H9 (cell line): ENCODE results near the gene SWT1. TPM values are rescaled to one million over a fixed set of nuclear protein-coding genes. Genes with fewer than 3 reads are reported as not detected.
A peak's percentile ranks its signal among the peaks of the same experiment; 100 is the strongest.

Experiments
- DNase-seq: peaks from one replicate; pipeline ENCODE4 v3.0.0-alpha.2; 2017
- H2AFZ ChIP-seq: one replicate; pipeline ENCODE4 v1.6.1; 2013; ENCODE audit warnings: mild to moderate bottlenecking, low read length, control low read depth, moderate library complexity
- H2AK5ac ChIP-seq: 2 replicates; pipeline ENCODE4 v1.6.1; 2013; ENCODE audit warnings: low read length, control low read depth, mixed read lengths; ENCODE audit not compliant: insufficient read length
- H2BK120ac ChIP-seq: one replicate; pipeline ENCODE4 v1.6.1; 2013; ENCODE audit warnings: low read depth, mild to moderate bottlenecking, low read length, control low read depth, inconsistent platforms; ENCODE audit not compliant: poor library complexity, severe bottlenecking
- H2BK12ac ChIP-seq: 2 replicates; pipeline ENCODE4 v1.6.1; 2013; ENCODE audit warnings: low read length, control low read depth, mixed read lengths, low read depth; ENCODE audit not compliant: insufficient read length
- H2BK15ac ChIP-seq: 2 replicates; pipeline ENCODE4 v1.6.1; 2013; ENCODE audit warnings: low read depth, low read length, control low read depth
- H2BK20ac ChIP-seq: one replicate; pipeline ENCODE4 v1.6.1; 2013; ENCODE audit warnings: low read depth, mild to moderate bottlenecking, low read length, control low read depth, inconsistent platforms; ENCODE audit not compliant: poor library complexity, severe bottlenecking
- H2BK5ac ChIP-seq: 2 replicates; pipeline ENCODE4 v1.6.1; 2013; ENCODE audit warnings: low read length, control low read depth, mixed read lengths; ENCODE audit not compliant: insufficient read length
- H3K14ac ChIP-seq: 2 replicates; pipeline ENCODE4 v1.6.1; 2013; ENCODE audit warnings: low read length, control low read depth; ENCODE audit not compliant: insufficient read depth
- H3K18ac ChIP-seq: 2 replicates; pipeline ENCODE4 v1.6.1; 2013; ENCODE audit warnings: low read depth, mild to moderate bottlenecking, mixed read lengths, low read length, control low read depth; ENCODE audit not compliant: insufficient read length
- H3K23ac ChIP-seq: 2 replicates; pipeline ENCODE4 v1.6.1; 2013; ENCODE audit warnings: low read length, control low read depth, mixed read lengths, low read depth; ENCODE audit not compliant: insufficient read length
- H3K23me2 ChIP-seq: 2 replicates; pipeline ENCODE4 v1.6.1; 2013; ENCODE audit warnings: low read depth, mild to moderate bottlenecking, mixed read lengths, low read length, control low read depth; ENCODE audit not compliant: insufficient read length, poor library complexity, severe bottlenecking
- H3K27ac ChIP-seq: 2 replicates; pipeline ENCODE4 v1.5.1; 2013; ENCODE audit warnings: low read length, control low read depth, mixed read lengths, low read depth; ENCODE audit not compliant: insufficient read length
- H3K27me3 ChIP-seq: 2 replicates; pipeline ENCODE4 v1.6.1; 2013; ENCODE audit warnings: low read length, control low read depth, inconsistent platforms; ENCODE audit not compliant: insufficient read depth
- H3K4ac ChIP-seq: 2 replicates; pipeline ENCODE4 v1.6.1; 2013; ENCODE audit warnings: low read depth, mild to moderate bottlenecking, control low read depth, inconsistent platforms, low read length, moderate library complexity
- H3K4me1 ChIP-seq: 2 replicates; pipeline ENCODE4 v1.6.1; 2013; ENCODE audit warnings: low read length, control low read depth, inconsistent platforms; ENCODE audit not compliant: insufficient read depth
- H3K4me2 ChIP-seq: 2 replicates; pipeline ENCODE4 v1.6.1; 2013; ENCODE audit warnings: low read length, control low read depth, mixed read lengths; ENCODE audit not compliant: insufficient read length, insufficient read depth
- H3K56ac ChIP-seq: 2 replicates; pipeline ENCODE4 v1.6.1; 2013; ENCODE audit warnings: low read depth, mild to moderate bottlenecking, mixed read lengths, low read length, control low read depth; ENCODE audit not compliant: insufficient read length
- H3K79me1 ChIP-seq: 2 replicates; pipeline ENCODE4 v1.6.1; 2013; ENCODE audit warnings: low read depth, mild to moderate bottlenecking, moderate library complexity, low read length, control low read depth, inconsistent platforms; ENCODE audit not compliant: insufficient read depth, poor library complexity, severe bottlenecking
- H3K79me2 ChIP-seq: 2 replicates; pipeline ENCODE4 v1.6.1; 2013; ENCODE audit warnings: low read length, control low read depth, inconsistent platforms; ENCODE audit not compliant: insufficient read depth
- H3K9ac ChIP-seq: 2 replicates; pipeline ENCODE4 v1.6.1; 2013; ENCODE audit warnings: low read length, control low read depth, mixed read lengths; ENCODE audit not compliant: insufficient read length; ENCODE audit errors: extremely low read depth
- H3K9me3 ChIP-seq: one replicate; pipeline ENCODE4 v1.6.1; 2013; ENCODE audit warnings: low read depth, low read length, inconsistent platforms; ENCODE audit not compliant: control insufficient read depth
- H3T11ph ChIP-seq: one replicate; pipeline ENCODE4 v1.6.1; 2013; ENCODE audit warnings: mild to moderate bottlenecking, low read length, control low read depth, inconsistent platforms
- H4K20me1 ChIP-seq: one replicate; pipeline ENCODE4 v1.6.1; 2013; ENCODE audit not compliant: control insufficient read depth, insufficient read length, insufficient read depth
- H4K5ac ChIP-seq: 2 replicates; pipeline ENCODE4 v1.6.1; 2013; ENCODE audit warnings: low read depth, mild to moderate bottlenecking, mixed read lengths, low read length, control low read depth; ENCODE audit not compliant: insufficient read length
- H4K8ac ChIP-seq: replicated peaks from 2 replicates; pipeline ENCODE4 v1.6.1; 2013; ENCODE audit warnings: low read length, control low read depth, mixed read lengths, low read depth; ENCODE audit not compliant: insufficient read length
- H4K91ac ChIP-seq: 2 replicates; pipeline ENCODE4 v1.6.1; 2013; ENCODE audit warnings: low read depth, mild to moderate bottlenecking, moderate library complexity, mixed read lengths, low read length, control low read depth; ENCODE audit not compliant: insufficient read length
- H3K27ac Mint-ChIP-seq, 3 experiments: 2 replicates in 2 of 3; 3 replicates in 1 of 3; pipeline ENCODE4 v1.8.0; 2020 to 2021; ENCODE audit warnings: mixed read lengths in 3 of 3, mild to moderate bottlenecking in 1 of 3, moderate library complexity in 1 of 3
- H3K27me3 Mint-ChIP-seq: 2 replicates; pipeline ENCODE4 v1.8.0; 2021; ENCODE audit warnings: low read depth, mild to moderate bottlenecking, moderate library complexity, mixed read lengths
- H3K36me3 Mint-ChIP-seq, 3 experiments: 2 replicates in 2 of 3; 3 replicates in 1 of 3; pipeline ENCODE4 v1.8.0; 2020 to 2021; ENCODE audit warnings: low read depth in 3 of 3, mixed read lengths in 3 of 3; ENCODE audit not compliant: insufficient read depth in 1 of 3
- H3K4me1 Mint-ChIP-seq, 2 experiments: 2 replicates each; pipeline ENCODE4 v1.8.0; 2020; ENCODE audit warnings: mixed read lengths in 2 of 2
- H3K4me3 Mint-ChIP-seq, 2 experiments: 2 replicates in 1 of 2; 3 replicates in 1 of 2; pipeline ENCODE4 v1.8.0; 2020 to 2021; ENCODE audit warnings: mild to moderate bottlenecking in 2 of 2, mixed read lengths in 2 of 2, moderate library complexity in 1 of 2
- H3K9me3 Mint-ChIP-seq, 2 experiments: 2 replicates in 1 of 2; 3 replicates in 1 of 2; pipeline ENCODE4 v1.8.0; 2020; ENCODE audit warnings: mild to moderate bottlenecking in 2 of 2, mixed read lengths in 2 of 2, moderate library complexity in 1 of 2
- WGBS: extraction: QIAGEN DNeasy Blood & Tissue Kit; methylation state at CpG from one replicate; pipeline ENCODE4 v1.1.7; 2013; ENCODE audit warnings: missing lambda C conversion rate, low lambda C conversion rate, mixed read lengths; ENCODE audit not compliant: insufficient read length; ENCODE audit errors: extremely low coverage; 5-methylcytosine and 5-hydroxymethylcytosine counted together
- long read RNA-seq: library from polyadenylated mRNA; unstranded; transcript quantifications from one replicate; pipeline ENCODE4 v2.0.0, GENCODE V29; 2020
- total RNA-seq: library from RNA; stranded (reverse); gene quantifications from 2 replicates; pipeline ENCODE4 v1.2.1, GENCODE V29; 2021
- TF ChIP-seq, protein P1 (sequence below): fragments of 200-600 bp; sonication (generic); conservative IDR thresholded peaks from 3 replicates; pipeline ENCODE4 v1.8.0; 2021; ENCODE audit warnings: antibody characterized with exemption, mild to moderate bottlenecking

The SWT1 gene, protein sequence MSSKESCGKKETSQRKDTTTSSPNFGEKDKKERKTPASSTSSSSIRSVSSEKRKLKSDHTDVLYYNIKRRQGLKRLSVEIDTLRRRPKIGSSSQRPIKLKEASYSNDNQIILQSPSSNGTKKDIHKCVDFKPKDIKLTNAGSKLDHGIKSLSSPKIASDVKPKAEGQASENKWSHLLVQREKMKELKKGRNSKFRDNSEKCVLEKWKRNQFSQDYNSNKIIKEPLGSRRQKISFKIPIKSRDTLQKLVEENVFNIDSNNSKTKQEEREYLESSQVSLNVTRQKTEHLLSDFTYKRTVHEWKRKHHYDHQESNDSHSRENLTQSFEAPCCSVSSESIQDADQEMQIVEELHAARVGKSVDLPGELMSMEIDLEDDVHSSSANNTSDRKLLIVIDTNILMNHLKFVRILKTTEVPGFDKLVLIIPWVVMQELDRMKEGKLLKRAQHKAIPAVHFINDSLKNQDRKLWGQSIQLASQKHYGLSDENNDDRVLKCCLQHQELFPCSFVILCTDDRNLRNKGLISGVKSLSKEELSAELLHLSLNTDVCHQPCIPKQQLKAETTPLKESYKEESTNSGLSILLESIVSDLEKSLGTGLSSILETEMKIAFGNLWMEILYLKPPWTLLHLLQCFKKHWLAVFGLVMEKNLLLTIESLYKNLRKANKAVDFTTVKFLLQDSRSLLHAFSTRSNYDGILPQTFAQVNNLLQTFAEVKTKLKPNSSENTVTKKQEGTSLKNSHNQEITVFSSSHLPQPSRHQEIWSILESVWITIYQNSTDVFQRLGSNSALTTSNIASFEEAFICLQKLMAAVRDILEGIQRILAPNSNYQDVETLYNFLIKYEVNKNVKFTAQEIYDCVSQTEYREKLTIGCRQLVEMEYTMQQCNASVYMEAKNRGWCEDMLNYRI
- 5.2 and 5.8 TPM in 2 replicates for total RNA-seq
- long read RNA-seq, transcript SWT1-201 (19 exons, 3,830 nt): major isoform, 6 of 22 reads
- long read RNA-seq, partial matches to known transcripts: 4 of 22 reads
- long read RNA-seq, other reads (novel, unspliced or antisense): 12 of 22 reads

DNA sequence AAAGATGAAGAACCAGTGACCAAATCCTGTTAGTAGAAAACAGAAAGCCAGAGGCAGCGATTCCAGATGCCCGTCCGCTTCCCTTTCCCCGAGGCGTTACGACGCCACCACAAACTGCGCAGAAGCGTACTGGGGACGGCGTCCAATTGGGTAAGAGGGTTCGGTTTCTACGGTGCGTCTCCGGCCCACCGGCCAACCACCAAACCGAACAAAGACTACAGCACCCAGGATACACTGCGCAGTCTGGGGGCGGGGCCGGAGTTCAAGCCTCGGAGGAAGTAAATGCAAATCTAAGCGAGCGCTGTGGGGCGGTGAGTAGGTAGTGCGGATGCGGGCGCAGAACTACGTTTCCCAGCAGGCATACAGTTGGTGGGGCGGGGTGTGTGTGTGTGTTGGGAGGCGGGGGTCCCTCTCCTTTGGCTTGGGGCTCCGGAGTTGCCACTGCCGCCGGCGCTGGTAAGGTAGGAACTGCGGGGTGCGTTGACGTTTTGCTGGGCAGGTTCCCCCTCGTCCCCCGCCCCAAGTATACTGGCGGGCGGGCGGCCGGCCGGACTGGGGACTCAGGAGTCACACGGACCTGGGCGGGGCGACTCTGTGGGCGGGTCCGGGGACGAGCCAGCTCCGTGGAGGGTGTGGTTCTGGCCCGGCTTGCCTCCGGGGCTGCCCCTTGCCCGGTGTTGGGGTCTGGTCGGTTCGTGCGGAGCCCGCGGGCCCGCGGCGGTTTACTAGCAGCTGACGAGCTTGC lies at the start of gene SWT1, which contains the start of gene TRMT1L:
Gene SWT1 (plus strand): TSS at position 314 of the 745 bp plus-strand sequence. CDS start 3,675 bp downstream, outside the sequence.
Gene TRMT1L (minus strand): TSS at position 100 of the 745 bp plus-strand sequence. CDS start 241 bp downstream, outside the sequence.
- Histone ChIP-seq H3K79me1 (no peaks in the 10 kb centered on the region), H2BK20ac (no peak within 1 kb of the TSS), H4K8ac (no peak within 1 kb of the TSS), H3K9ac (peak within 1 kb of the TSS; percentile 89), H3K56ac (no peak within 1 kb of the TSS), H4K20me1 (no peaks in the 10 kb centered on the region), H3K4ac (no peak within 1 kb of the TSS), H4K5ac (no peak within 1 kb of the TSS), H3K14ac (peak within 1 kb of the TSS; percentile 55), H3K27ac (peak within 1 kb of the TSS; percentile 59), H3K27me3 (no peaks in the 10 kb centered on the region), H3K9me3 (no peaks in the 10 kb centered on the region), H3T11ph (no peak within 1 kb of the TSS), H2BK120ac (no peak within 1 kb of the TSS), H2BK12ac (no peak within 1 kb of the TSS), H4K91ac (no peak within 1 kb of the TSS), H3K23ac (no peak within 1 kb of the TSS), H3K79me2 (no peaks in the 10 kb centered on the region), H2BK5ac (no peak within 1 kb of the TSS), H3K23me2 (peaks cover 13% of the 10 kb centered on the region), H3K4me2 (peak within 1 kb of the TSS; percentile 98), H2AFZ (peak within 1 kb of the TSS; percentile 66), H3K4me1 (no peaks in the 10 kb centered on the region), H2AK5ac (no peak within 1 kb of the TSS), H2BK15ac (no peak within 1 kb of the TSS), H3K18ac (peak within 1 kb of the TSS; percentile 49)
- peak; percentile 99 for DNase-seq
- no CpG with 5 or more reads among the region's 63 CpGs for WGBS
- Mint-ChIP-seq H3K4me1 (peaks cover 13 to 17% of the 10 kb centered on the region in 2 experiments), H3K9me3 (no peaks in the 10 kb centered on the region; a peak in 2 of 5 replicates), H3K4me3 (peak within 1 kb of the TSS; percentile 92 to 97), H3K27ac (peak within 1 kb of the TSS; percentile 98 to 99 (median 98)), H3K36me3 (no peaks in the 10 kb centered on the region), H3K27me3 (no peaks in the 10 kb centered on the region)
- TF ChIP-seq, protein P1, sequence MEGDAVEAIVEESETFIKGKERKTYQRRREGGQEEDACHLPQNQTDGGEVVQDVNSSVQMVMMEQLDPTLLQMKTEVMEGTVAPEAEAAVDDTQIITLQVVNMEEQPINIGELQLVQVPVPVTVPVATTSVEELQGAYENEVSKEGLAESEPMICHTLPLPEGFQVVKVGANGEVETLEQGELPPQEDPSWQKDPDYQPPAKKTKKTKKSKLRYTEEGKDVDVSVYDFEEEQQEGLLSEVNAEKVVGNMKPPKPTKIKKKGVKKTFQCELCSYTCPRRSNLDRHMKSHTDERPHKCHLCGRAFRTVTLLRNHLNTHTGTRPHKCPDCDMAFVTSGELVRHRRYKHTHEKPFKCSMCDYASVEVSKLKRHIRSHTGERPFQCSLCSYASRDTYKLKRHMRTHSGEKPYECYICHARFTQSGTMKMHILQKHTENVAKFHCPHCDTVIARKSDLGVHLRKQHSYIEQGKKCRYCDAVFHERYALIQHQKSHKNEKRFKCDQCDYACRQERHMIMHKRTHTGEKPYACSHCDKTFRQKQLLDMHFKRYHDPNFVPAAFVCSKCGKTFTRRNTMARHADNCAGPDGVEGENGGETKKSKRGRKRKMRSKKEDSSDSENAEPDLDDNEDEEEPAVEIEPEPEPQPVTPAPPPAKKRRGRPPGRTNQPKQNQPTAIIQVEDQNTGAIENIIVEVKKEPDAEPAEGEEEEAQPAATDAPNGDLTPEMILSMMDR: no peak
